Vein endothelial cell (primary cell): Measurements from ENCODE around the gene PFN3. TPM values are rescaled to one million over a fixed set of nuclear protein-coding genes. Genes with fewer than 3 reads are reported as not detected.

Experiments
- total RNA-seq: library from RNA; depleted of rRNA; stranded (reverse); fragments of >200 nt; gene quantifications from 2 replicates; pipeline ENCODE4 v1.2.3, GENCODE V29; 2012

PFN3 gene, protein sequence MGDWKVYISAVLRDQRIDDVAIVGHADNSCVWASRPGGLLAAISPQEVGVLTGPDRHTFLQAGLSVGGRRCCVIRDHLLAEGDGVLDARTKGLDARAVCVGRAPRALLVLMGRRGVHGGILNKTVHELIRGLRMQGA
- not detected in 2 replicates for total RNA-seq

DNA sequence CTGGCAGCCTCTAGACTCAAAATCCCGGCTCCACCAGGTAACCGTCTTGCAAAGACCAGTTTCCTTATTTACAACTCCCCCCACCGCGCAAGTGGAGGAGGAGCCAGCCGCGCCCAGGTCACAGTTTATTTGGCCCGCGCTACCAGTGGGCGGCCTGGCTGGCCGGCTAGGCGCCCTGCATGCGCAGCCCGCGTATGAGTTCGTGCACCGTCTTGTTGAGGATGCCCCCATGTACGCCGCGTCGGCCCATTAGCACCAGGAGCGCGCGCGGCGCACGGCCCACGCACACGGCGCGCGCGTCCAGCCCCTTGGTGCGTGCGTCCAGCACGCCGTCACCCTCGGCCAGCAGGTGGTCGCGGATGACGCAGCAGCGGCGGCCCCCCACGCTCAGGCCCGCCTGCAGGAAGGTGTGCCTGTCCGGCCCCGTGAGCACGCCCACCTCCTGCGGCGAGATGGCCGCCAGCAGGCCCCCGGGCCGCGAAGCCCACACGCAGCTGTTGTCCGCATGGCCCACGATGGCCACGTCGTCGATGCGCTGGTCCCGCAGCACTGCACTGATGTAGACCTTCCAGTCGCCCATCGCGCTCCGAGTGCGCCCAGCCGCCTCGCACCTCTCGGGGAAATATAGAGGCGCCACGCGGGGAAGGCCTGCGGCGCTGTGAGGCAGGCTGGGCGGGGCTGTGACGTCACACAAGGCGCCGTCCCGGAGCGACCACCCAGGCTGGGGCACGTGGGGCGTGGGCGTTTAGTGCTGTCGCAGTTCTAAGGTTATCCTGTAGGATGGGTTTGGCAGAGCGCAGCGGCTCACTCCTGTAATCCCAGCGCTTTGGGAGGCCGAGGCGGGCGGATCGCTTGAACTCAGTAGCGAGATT, at the start of gene PFN3:
PFN3 (minus strand) TSS at position 665 of the 872 bp plus-strand sequence; CDS start at position 580, 85 bp downstream.

DNA sequence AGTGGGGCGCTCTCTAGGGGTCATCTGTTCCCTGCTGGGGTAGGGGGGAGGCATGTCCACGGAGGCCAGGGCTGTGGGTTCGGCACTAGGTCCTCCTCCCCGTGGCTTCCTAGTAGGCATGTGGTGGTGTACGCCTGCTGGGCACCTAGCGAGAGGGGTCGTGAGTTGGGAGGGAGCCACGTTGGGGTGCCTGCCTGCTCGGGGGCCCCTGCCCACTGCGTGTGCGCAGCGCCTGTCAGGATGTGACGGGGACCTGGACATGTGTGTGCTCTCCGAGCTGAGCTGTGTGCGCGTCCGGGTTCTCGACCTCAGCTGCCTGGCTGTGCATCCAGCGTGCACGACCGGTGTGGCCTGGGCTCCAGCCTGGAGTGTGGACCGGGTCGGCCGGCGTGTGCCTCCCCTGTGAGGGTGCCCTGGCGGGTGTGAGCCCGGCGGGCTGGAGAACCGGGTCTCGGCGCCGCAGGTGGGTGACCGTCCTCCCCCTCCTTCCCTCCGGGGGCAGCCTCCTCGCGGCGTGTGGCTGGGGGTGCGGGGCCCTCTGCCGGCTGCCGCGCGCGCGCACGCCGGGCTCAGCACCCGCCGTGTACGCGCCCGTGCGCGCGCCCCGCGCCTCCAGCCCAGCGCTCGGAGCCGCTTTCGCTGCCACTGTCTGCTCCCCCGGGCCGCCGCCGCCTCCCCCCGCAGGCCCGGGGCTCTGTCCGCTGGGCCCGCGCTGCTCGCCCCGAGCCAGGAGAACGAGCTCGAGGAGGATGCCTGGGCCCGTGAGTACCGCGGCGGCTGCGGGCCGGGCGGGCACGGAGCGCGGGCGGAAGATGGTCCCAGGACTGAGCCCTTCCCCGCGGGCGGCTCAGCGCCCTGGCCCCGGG, 46.0 kb upstream of the PFN3 start, which contains the start of gene PRR7:
PRR7 (plus strand) TSS at position 615 of the 866 bp plus-strand sequence. CDS start 8,254 bp downstream, outside the sequence.

DNA sequence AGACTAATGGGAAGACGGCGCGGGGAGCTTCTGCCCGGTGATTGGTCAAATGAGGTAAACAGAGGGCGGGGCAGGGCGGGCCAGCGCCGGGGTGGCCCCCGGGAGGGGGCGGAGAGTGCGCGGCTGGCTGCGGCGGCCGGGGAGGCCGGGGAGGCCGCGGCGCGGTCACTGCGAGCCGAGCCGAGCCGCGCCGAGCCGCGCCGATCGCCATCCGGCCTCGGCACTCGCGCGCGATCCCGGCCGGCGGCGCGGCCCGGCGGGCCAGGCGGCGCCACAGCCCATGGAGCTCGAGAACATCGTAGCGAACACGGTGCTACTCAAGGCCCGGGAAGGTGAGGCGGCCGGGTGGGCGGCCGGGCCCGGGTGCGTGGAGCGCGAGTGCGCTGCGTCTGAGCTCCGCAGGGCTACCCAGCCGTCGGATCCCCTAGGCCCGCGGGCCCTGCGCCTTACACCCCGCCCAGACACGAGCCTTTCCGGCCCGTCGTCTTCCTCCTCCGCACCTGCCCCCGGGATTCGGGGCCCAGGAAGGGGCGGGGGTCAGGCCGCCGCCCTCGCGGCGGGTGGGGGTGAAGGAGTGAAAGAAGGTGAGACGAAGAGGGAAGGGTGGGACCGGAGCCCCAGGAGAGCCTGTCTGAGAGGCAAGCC, 26.2 kb upstream of the PFN3 start, which contains the start of gene GRK6:
GRK6 (plus strand) TSS at position 111 of the 645 bp plus-strand sequence; CDS start at position 281, 170 bp downstream.

GRCh38 chr5:177409043-177409801, 8.8 kb upstream of the PFN3 start, which contains the start of gene F12:
Gene F12 (minus strand): TSS chr5:177409564. CDS start chr5:177409527, 37 bp downstream.

DNA sequence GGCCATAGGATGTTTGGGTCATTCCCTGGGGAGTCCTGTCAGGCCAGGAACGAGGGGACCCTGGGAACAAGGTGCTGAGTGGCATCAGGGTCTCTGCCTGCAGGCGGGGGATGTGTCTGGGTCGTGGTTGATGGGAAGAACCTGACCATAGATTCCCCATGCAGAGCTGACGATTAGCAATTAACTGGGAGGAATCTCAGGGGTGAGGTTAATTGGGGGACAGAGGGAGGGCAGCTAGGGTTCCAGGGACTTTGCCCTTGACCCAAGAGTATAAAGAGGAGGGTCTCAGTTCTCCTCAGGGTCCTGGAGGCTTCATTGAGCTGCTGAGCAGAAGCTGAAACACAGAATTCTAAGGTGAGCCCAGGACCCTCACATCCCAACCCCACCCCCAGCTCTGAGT, 16.3 kb downstream of the PFN3 start, which contains the start of gene SLC34A1:
SLC34A1 (plus strand) TSS at position 301 of the 400 bp plus-strand sequence. CDS start 1,308 bp downstream, outside the sequence.

DNA sequence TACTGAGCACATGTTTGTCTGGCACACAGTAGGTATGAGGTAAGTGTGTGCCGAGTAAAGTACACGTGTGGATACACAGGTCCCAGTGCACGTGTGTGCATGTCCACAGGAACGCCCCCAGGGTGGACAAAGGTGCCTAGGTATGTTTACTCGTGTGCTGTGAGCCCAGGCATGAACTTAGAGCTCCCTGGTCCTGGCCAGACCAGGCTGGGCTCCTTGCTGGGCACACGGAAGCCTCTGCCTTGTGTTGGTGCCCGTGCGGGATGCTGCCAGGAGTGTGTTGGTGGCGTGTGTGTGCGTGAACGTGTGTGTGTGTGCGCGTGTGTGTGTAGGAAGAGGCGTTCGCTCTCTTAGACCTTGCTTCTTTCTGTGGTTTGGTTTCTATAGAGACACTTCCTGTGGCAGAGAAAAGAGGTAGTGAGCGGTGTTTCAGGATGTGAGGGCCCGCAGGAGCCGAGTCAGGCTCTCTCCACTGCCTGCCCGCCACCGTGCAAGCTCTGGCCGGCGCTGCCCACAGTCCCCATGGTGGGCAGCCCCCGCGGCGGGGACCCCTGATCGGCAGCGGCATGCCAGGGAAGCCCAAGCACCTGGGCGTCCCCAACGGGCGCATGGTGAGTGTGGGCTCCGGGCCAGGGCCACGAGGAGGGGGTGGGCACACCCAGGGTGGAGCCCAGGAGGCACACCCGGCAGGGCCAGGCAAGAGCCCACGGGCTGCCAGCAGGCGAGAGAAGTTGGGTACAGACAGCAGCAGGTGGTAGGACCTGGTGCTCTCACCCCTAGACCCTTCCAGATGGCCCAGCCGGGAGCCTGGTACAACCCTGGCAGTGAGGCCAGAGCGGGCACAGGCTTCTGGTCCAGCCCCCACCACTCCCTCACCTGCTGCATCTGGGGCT, 42.8 kb downstream of the PFN3 start, which contains the start of gene RGS14:
RGS14 (plus strand) TSS at position 466 of the 893 bp plus-strand sequence; CDS start at position 567, 101 bp downstream.

DNA sequence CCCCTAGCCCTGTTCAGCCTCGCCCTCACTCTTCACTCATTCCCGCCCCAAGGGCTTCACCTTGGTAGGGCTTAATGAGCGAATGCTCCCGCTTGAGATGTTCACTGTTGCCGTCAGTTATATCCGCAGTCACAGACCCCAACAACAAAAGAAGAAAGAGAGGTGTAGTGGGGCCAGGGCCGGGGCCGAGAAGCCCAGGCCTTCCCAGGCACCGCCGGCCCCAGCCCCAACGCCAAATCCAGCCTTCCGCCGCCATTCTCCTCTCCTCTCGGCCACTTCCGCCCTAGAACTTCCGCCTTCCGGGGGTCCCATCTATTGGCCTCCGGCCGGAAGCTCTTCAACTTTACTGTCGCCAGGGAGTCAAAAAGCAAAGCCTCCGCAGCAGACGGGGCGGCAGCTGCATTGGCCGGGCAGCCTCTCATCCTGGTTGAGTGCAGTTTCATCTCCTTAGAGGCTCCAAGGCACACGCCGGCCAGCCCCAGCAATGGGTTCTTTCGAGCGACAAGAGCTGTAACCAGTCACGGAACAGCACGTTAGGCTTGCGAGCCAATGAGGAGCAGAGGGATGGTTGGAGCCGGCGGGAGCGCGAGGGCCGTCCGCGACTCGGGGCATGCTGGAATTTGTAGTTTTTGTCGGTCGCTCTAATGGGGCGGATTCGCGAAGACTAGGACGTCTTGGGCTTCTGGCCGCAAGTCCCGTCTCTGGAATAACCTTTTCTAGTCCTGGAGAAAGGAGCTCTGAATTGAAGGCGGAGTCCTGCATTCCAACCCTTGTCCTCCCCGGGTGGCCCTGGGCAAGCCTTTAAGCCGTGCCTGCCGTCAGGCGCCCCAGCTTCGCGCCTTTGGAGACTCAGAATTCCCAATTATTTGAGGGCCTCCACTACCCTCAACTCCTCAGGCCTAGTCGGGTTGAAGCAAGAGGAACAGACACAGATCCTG, 48.8 kb downstream of the PFN3 start, which contains the start of gene LMAN2:
LMAN2 (minus strand) TSS at position 277 of the 938 bp plus-strand sequence; CDS start at position 256, 21 bp downstream.

Other genes starting within 250 kb of the PFN3 start
- 11.1 and 15.0 TPM in 2 replicates for gene RAB24, start 96.9 kb downstream of the PFN3 start, total RNA-seq
- gene PRELID1, start 96.9 kb downstream of the PFN3 start, total RNA-seq = 178 and 203 TPM in 2 replicates
- gene MXD3, start 88.8 kb downstream of the PFN3 start, total RNA-seq = 5.9 and 6.2 TPM in 2 replicates
- 274 and 342 TPM in 2 replicates for gene LMAN2, start 49.0 kb downstream of the PFN3 start, total RNA-seq
- 5.2 and 10.0 TPM in 2 replicates for gene RGS14, start 42.7 kb downstream of the PFN3 start, total RNA-seq
- not detected in 2 replicates for gene SLC34A1, start 16.2 kb downstream of the PFN3 start, total RNA-seq
- gene F12, start 8.9 kb upstream of the PFN3 start, total RNA-seq = 0.57 and 1.6 TPM in 2 replicates
- 26.8 and 27.4 TPM in 2 replicates for gene GRK6, start 26.0 kb upstream of the PFN3 start, total RNA-seq
- gene PRR7, start 46.2 kb upstream of the PFN3 start, total RNA-seq = 10.3 and 21.2 TPM in 2 replicates
- 289 and 291 TPM in 2 replicates for gene DBN1, start 73.0 kb upstream of the PFN3 start, total RNA-seq
- 142 and 235 TPM in 2 replicates for gene PDLIM7, start 96.9 kb upstream of the PFN3 start, total RNA-seq
- 3.3 and 4.0 TPM in 2 replicates for gene DOK3, start 109.2 kb upstream of the PFN3 start, total RNA-seq
- gene DDX41, start 116.3 kb upstream of the PFN3 start, total RNA-seq = 76.0 and 80.7 TPM in 2 replicates
- gene FAM193B, start 153.9 kb upstream of the PFN3 start, total RNA-seq = 25.3 and 30.1 TPM in 2 replicates
- 124 and 141 TPM in 2 replicates for gene TMED9, start 191.5 kb upstream of the PFN3 start, total RNA-seq
- 36.1 and 45.1 TPM in 2 replicates for gene B4GALT7, start 199.5 kb upstream of the PFN3 start, total RNA-seq